H9 (cell line): Measurements from ENCODE around the gene CD79B. TPM values are rescaled to one million over a fixed set of nuclear protein-coding genes. Genes with fewer than 3 reads are reported as not detected.
A peak's percentile ranks its signal among the peaks of the same experiment; 100 is the strongest.
"Not testable (repeated sequence)": the region's sequence is repeated elsewhere in the genome, so short reads cannot be mapped to it uniquely, and the experiment has no call there.

Experiments
- DNase-seq: peaks from one replicate; pipeline ENCODE4 v3.0.0-alpha.2; 2017
- H2AFZ ChIP-seq: one replicate; pipeline ENCODE4 v1.6.1; 2013; ENCODE audit warnings: mild to moderate bottlenecking, low read length, control low read depth, moderate library complexity
- H2AK5ac ChIP-seq: 2 replicates; pipeline ENCODE4 v1.6.1; 2013; ENCODE audit warnings: low read length, control low read depth, mixed read lengths; ENCODE audit not compliant: insufficient read length
- H2BK120ac ChIP-seq: one replicate; pipeline ENCODE4 v1.6.1; 2013; ENCODE audit warnings: low read depth, mild to moderate bottlenecking, low read length, control low read depth, inconsistent platforms; ENCODE audit not compliant: poor library complexity, severe bottlenecking
- H2BK12ac ChIP-seq: 2 replicates; pipeline ENCODE4 v1.6.1; 2013; ENCODE audit warnings: low read length, control low read depth, mixed read lengths, low read depth; ENCODE audit not compliant: insufficient read length
- H2BK15ac ChIP-seq: 2 replicates; pipeline ENCODE4 v1.6.1; 2013; ENCODE audit warnings: low read depth, low read length, control low read depth
- H2BK20ac ChIP-seq: one replicate; pipeline ENCODE4 v1.6.1; 2013; ENCODE audit warnings: low read depth, mild to moderate bottlenecking, low read length, control low read depth, inconsistent platforms; ENCODE audit not compliant: poor library complexity, severe bottlenecking
- H2BK5ac ChIP-seq: 2 replicates; pipeline ENCODE4 v1.6.1; 2013; ENCODE audit warnings: low read length, control low read depth, mixed read lengths; ENCODE audit not compliant: insufficient read length
- H3K14ac ChIP-seq: 2 replicates; pipeline ENCODE4 v1.6.1; 2013; ENCODE audit warnings: low read length, control low read depth; ENCODE audit not compliant: insufficient read depth
- H3K18ac ChIP-seq: 2 replicates; pipeline ENCODE4 v1.6.1; 2013; ENCODE audit warnings: low read depth, mild to moderate bottlenecking, mixed read lengths, low read length, control low read depth; ENCODE audit not compliant: insufficient read length
- H3K23ac ChIP-seq: 2 replicates; pipeline ENCODE4 v1.6.1; 2013; ENCODE audit warnings: low read length, control low read depth, mixed read lengths, low read depth; ENCODE audit not compliant: insufficient read length
- H3K23me2 ChIP-seq: 2 replicates; pipeline ENCODE4 v1.6.1; 2013; ENCODE audit warnings: low read depth, mild to moderate bottlenecking, mixed read lengths, low read length, control low read depth; ENCODE audit not compliant: insufficient read length, poor library complexity, severe bottlenecking
- H3K27ac ChIP-seq: 2 replicates; pipeline ENCODE4 v1.5.1; 2013; ENCODE audit warnings: low read length, control low read depth, mixed read lengths, low read depth; ENCODE audit not compliant: insufficient read length
- H3K27me3 ChIP-seq: 2 replicates; pipeline ENCODE4 v1.6.1; 2013; ENCODE audit warnings: low read length, control low read depth, inconsistent platforms; ENCODE audit not compliant: insufficient read depth
- H3K4ac ChIP-seq: 2 replicates; pipeline ENCODE4 v1.6.1; 2013; ENCODE audit warnings: low read depth, mild to moderate bottlenecking, control low read depth, inconsistent platforms, low read length, moderate library complexity
- H3K4me1 ChIP-seq: 2 replicates; pipeline ENCODE4 v1.6.1; 2013; ENCODE audit warnings: low read length, control low read depth, inconsistent platforms; ENCODE audit not compliant: insufficient read depth
- H3K4me2 ChIP-seq: 2 replicates; pipeline ENCODE4 v1.6.1; 2013; ENCODE audit warnings: low read length, control low read depth, mixed read lengths; ENCODE audit not compliant: insufficient read length, insufficient read depth
- H3K56ac ChIP-seq: 2 replicates; pipeline ENCODE4 v1.6.1; 2013; ENCODE audit warnings: low read depth, mild to moderate bottlenecking, mixed read lengths, low read length, control low read depth; ENCODE audit not compliant: insufficient read length
- H3K79me1 ChIP-seq: 2 replicates; pipeline ENCODE4 v1.6.1; 2013; ENCODE audit warnings: low read depth, mild to moderate bottlenecking, moderate library complexity, low read length, control low read depth, inconsistent platforms; ENCODE audit not compliant: insufficient read depth, poor library complexity, severe bottlenecking
- H3K79me2 ChIP-seq: 2 replicates; pipeline ENCODE4 v1.6.1; 2013; ENCODE audit warnings: low read length, control low read depth, inconsistent platforms; ENCODE audit not compliant: insufficient read depth
- H3K9ac ChIP-seq: 2 replicates; pipeline ENCODE4 v1.6.1; 2013; ENCODE audit warnings: low read length, control low read depth, mixed read lengths; ENCODE audit not compliant: insufficient read length; ENCODE audit errors: extremely low read depth
- H3K9me3 ChIP-seq: one replicate; pipeline ENCODE4 v1.6.1; 2013; ENCODE audit warnings: low read depth, low read length, inconsistent platforms; ENCODE audit not compliant: control insufficient read depth
- H3T11ph ChIP-seq: one replicate; pipeline ENCODE4 v1.6.1; 2013; ENCODE audit warnings: mild to moderate bottlenecking, low read length, control low read depth, inconsistent platforms
- H4K20me1 ChIP-seq: one replicate; pipeline ENCODE4 v1.6.1; 2013; ENCODE audit not compliant: control insufficient read depth, insufficient read length, insufficient read depth
- H4K5ac ChIP-seq: 2 replicates; pipeline ENCODE4 v1.6.1; 2013; ENCODE audit warnings: low read depth, mild to moderate bottlenecking, mixed read lengths, low read length, control low read depth; ENCODE audit not compliant: insufficient read length
- H4K8ac ChIP-seq: replicated peaks from 2 replicates; pipeline ENCODE4 v1.6.1; 2013; ENCODE audit warnings: low read length, control low read depth, mixed read lengths, low read depth; ENCODE audit not compliant: insufficient read length
- H4K91ac ChIP-seq: 2 replicates; pipeline ENCODE4 v1.6.1; 2013; ENCODE audit warnings: low read depth, mild to moderate bottlenecking, moderate library complexity, mixed read lengths, low read length, control low read depth; ENCODE audit not compliant: insufficient read length
- H3K27ac Mint-ChIP-seq, 3 experiments: 2 replicates in 2 of 3; 3 replicates in 1 of 3; pipeline ENCODE4 v1.8.0; 2020 to 2021; ENCODE audit warnings: mixed read lengths in 3 of 3, mild to moderate bottlenecking in 1 of 3, moderate library complexity in 1 of 3
- H3K27me3 Mint-ChIP-seq: 2 replicates; pipeline ENCODE4 v1.8.0; 2021; ENCODE audit warnings: low read depth, mild to moderate bottlenecking, moderate library complexity, mixed read lengths
- H3K36me3 Mint-ChIP-seq, 3 experiments: 2 replicates in 2 of 3; 3 replicates in 1 of 3; pipeline ENCODE4 v1.8.0; 2020 to 2021; ENCODE audit warnings: low read depth in 3 of 3, mixed read lengths in 3 of 3; ENCODE audit not compliant: insufficient read depth in 1 of 3
- H3K4me1 Mint-ChIP-seq, 2 experiments: 2 replicates each; pipeline ENCODE4 v1.8.0; 2020; ENCODE audit warnings: mixed read lengths in 2 of 2
- H3K4me3 Mint-ChIP-seq, 2 experiments: 2 replicates in 1 of 2; 3 replicates in 1 of 2; pipeline ENCODE4 v1.8.0; 2020 to 2021; ENCODE audit warnings: mild to moderate bottlenecking in 2 of 2, mixed read lengths in 2 of 2, moderate library complexity in 1 of 2
- H3K9me3 Mint-ChIP-seq, 2 experiments: 2 replicates in 1 of 2; 3 replicates in 1 of 2; pipeline ENCODE4 v1.8.0; 2020; ENCODE audit warnings: mild to moderate bottlenecking in 2 of 2, mixed read lengths in 2 of 2, moderate library complexity in 1 of 2
- WGBS: extraction: QIAGEN DNeasy Blood & Tissue Kit; methylation state at CpG from one replicate; pipeline ENCODE4 v1.1.7; 2013; ENCODE audit warnings: missing lambda C conversion rate, low lambda C conversion rate, mixed read lengths; ENCODE audit not compliant: insufficient read length; ENCODE audit errors: extremely low coverage; 5-methylcytosine and 5-hydroxymethylcytosine counted together
- total RNA-seq: library from RNA; stranded (reverse); gene quantifications from 2 replicates; pipeline ENCODE4 v1.2.1, GENCODE V29; 2021
- TF ChIP-seq, protein P1 (sequence below): fragments of 200-600 bp; sonication (generic); conservative IDR thresholded peaks from 3 replicates; pipeline ENCODE4 v1.8.0; 2021; ENCODE audit warnings: antibody characterized with exemption, mild to moderate bottlenecking

The CD79B gene
- total RNA-seq, 1 experiment from 2014 or later: 0.96 TPM

DNA sequence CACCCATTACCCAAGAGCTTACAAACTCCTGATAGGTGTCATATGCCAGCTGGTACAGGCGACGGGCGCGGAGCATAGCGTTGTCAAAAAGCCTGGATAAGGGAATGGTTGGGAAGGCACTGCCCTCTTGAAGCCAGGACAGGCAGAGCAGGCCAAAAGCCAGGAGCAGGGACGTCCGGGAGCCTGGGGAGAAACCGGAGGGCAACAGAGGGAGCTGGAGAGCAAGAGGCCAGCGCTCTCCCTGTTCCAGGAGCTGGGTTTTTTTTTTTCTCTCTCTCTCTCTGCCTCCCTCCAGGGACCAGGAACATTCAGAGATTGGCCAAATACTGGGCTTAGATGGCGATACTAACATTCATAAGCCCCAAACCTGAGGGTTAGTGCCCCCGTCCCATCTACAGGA, 50.8 kb downstream of the CD79B start:
- H3K79me1 ChIP-seq, H3K4ac ChIP-seq, H3K9me3 Mint-ChIP-seq, H4K8ac ChIP-seq, H2BK20ac ChIP-seq, H3K18ac ChIP-seq, H3K14ac ChIP-seq, H3T11ph ChIP-seq, H4K5ac ChIP-seq, H4K91ac ChIP-seq, H2BK15ac ChIP-seq, H3K79me2 ChIP-seq, H3K36me3 Mint-ChIP-seq, H3K4me1 ChIP-seq, H2BK5ac ChIP-seq, H3K23ac ChIP-seq, H3K27ac ChIP-seq, H2BK120ac ChIP-seq, H3K27me3 ChIP-seq, H3K56ac ChIP-seq, H2AK5ac ChIP-seq, H3K9me3 ChIP-seq, H3K23me2 ChIP-seq, H4K20me1 ChIP-seq, H3K4me3 Mint-ChIP-seq, H2BK12ac ChIP-seq, H3K27me3 Mint-ChIP-seq: not testable (repeated sequence)
- peak overlapping the region; percentile 42 for H2AFZ ChIP-seq
- TF ChIP-seq, protein P1, sequence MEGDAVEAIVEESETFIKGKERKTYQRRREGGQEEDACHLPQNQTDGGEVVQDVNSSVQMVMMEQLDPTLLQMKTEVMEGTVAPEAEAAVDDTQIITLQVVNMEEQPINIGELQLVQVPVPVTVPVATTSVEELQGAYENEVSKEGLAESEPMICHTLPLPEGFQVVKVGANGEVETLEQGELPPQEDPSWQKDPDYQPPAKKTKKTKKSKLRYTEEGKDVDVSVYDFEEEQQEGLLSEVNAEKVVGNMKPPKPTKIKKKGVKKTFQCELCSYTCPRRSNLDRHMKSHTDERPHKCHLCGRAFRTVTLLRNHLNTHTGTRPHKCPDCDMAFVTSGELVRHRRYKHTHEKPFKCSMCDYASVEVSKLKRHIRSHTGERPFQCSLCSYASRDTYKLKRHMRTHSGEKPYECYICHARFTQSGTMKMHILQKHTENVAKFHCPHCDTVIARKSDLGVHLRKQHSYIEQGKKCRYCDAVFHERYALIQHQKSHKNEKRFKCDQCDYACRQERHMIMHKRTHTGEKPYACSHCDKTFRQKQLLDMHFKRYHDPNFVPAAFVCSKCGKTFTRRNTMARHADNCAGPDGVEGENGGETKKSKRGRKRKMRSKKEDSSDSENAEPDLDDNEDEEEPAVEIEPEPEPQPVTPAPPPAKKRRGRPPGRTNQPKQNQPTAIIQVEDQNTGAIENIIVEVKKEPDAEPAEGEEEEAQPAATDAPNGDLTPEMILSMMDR: peak; percentile 56
- no CpG with 5 or more reads among the region's 11 CpGs for WGBS
- H3K4me2 ChIP-seq: peak overlapping the region; percentile 20
- peak overlapping the region; percentile 36 for H3K9ac ChIP-seq
- peak; percentile 95 for DNase-seq
- peak overlapping the region in 1 of 3 experiments; percentile 76; a peak in 1 of 7 replicates for H3K27ac Mint-ChIP-seq
- peaks cover 13 to 16% of the 10 kb centered on the region in 2 experiments for H3K4me1 Mint-ChIP-seq
